Loucy (cell line): Measurements from ENCODE around the gene BICD2.

Experiments
- CTCF ChIP-seq: fragments of 200-600 bp; sonication (generic); conservative IDR thresholded peaks from 2 replicates; pipeline ENCODE4 v1.5.1; 2014; ENCODE audit warnings: mild to moderate bottlenecking, antibody characterized with exemption, low read length
- EZH2phosphoT487 ChIP-seq: fragments of 200-600 bp; IDR thresholded peaks from 2 replicates; pipeline ENCODE4 v1.6.1; 2018; ENCODE audit warnings: antibody characterized with exemption, mild to moderate bottlenecking, moderate library complexity, borderline replicate concordance

- TF ChIP-seq CTCF = no peak
- no peak for TF ChIP-seq EZH2phosphoT487
Observed at GRCh38 chr9:92719028-92719647, 45.5 kb downstream of the BICD2 start.
